Measurements from ENCODE around the gene ZC3H8.

ZC3H8 gene

DNA sequence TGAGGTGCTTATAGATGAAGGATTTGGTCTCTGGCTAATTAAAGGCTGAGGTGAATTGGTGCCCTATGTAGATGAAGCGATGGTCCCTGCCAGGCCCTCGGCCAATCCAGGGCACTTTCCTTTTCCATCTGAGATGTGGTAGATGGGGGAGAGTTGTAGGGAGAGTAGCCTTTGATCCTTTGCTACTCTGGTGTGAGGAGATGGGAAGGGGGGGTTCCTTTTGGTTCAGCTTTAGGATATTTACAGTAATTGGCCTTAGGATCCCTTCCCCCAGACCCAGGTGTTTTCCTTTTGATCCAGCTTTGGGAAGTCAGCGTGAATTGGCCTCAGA lies 5.4 kb upstream of the ZC3H8 start:
- TF ChIP-seq CTCF (IDR thresholded peaks at IDR 0.05; ENCODE audit: control extremely low read depth, extremely low read depth, low read depth, missing control alignments), result no peak
- CTCF ChIA-PET, result interaction anchor here (0.9 to 6.4 kb wide), 17 partner anchors 9 to 373 kb away, joined by 3 to 37 read pairs (median 5); no protein-coding TSS in a partner anchor

DNA sequence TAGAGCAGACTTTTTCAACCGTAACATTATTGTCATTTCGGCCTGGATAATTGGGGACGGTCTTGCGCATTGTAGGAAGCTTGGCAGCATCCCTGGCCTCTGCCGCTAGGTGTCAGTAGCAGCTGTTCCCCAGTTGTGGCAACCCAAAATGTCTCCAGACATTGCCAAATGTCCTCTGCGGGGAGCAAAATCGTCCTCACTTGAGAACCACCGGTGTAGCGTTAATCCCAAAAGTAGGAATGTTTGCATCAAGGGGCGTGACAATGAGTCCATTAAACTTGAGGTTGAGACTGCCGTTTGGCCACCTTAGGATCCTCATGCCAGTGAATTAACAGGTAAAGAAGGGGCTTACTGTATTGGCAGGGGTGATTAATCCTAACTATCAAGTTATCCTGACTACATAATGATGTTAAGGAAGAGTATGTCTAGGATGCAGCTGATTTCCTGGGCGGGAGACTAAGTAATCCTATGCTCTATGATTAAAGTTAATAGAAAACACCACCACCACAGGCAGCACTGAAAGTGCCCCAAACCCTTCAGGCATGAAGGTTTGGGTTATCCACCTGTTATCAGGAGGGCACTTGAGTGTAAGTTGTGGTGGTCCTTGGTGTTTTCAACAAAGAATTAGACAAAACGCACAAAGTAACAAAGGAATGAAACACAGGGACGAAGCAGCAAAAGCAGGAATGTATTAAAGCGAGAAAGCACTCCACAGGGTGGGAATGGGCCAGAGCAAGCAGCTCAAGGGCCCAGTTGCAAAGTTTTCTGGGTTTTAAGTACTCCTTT lies 4.9 kb upstream of the ZC3H8 start:
- POLR2A ChIA-PET, result no interaction called here
- DNase-seq (ENCODE audit: extremely low spot score), result peak; percentile 70
- CTCF ChIA-PET, result interaction anchor here (0.7 to 6.4 kb wide), 25 partner anchors 9 to 324 kb away, joined by 3 to 37 read pairs (median 4); no protein-coding TSS in a partner anchor
- peak; percentile 97 for TF ChIP-seq CTCF (IDR thresholded peaks at IDR 0.05; ENCODE audit: control extremely low read depth, extremely low read depth, low read depth, missing control alignments)

More for the DNA sequence above, 5.4 kb upstream of the ZC3H8 start:
- DNase-seq (ENCODE audit: extremely low spot score), result no peak
- POLR2A ChIA-PET, result no interaction called here

GRCh38 chr2:112257575-112257974 lies 2.7 kb upstream of the ZC3H8 start:
- no peak for TF ChIP-seq CTCF (IDR thresholded peaks at IDR 0.05; ENCODE audit: control extremely low read depth, extremely low read depth, low read depth, missing control alignments)
- no peak for DNase-seq (ENCODE audit: extremely low spot score)
- POLR2A ChIA-PET, result no interaction called here
- CTCF ChIA-PET, result interaction anchor here (2.0 kb wide), 1 partner anchor 16 kb away, joined by 4 read pairs; no protein-coding TSS in a partner anchor

DNA sequence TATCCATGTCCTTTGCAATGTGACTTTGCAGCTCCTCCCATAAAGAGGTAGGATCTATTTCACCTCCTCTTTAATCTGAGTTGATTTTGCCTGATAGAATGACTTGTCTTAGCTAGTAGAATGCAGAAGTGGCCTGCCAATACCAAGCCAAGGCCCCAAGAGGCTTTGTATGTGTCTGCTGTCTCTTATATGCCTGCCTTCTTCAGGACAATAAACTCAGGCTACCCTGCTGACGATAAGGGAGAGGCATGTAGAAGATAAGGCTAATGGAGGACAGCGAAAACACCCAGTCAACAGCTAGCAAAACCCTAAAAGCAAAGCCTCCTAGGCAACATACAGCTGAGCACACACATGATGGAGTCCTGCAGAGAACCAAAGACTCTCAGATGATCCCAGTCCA lies 1.8 kb upstream of the ZC3H8 start:
- no peak for DNase-seq (ENCODE audit: extremely low spot score)
- TF ChIP-seq CTCF (IDR thresholded peaks at IDR 0.05; ENCODE audit: control extremely low read depth, extremely low read depth, low read depth, missing control alignments), result no peak
- POLR2A ChIA-PET, result interaction anchor here (0.5 kb wide), 1 partner anchor 407 kb away, joined by 4 read pairs; no protein-coding TSS in a partner anchor
- CTCF ChIA-PET, result interaction anchor here (0.8 to 2.0 kb wide), 4 partner anchors 9 to 326 kb away, joined by 3 to 5 read pairs (median 4); no protein-coding TSS in a partner anchor

- no peak for TF ChIP-seq CTCF (IDR thresholded peaks at IDR 0.05; ENCODE audit: control extremely low read depth, extremely low read depth, low read depth, missing control alignments)
- ChIA-PET CTCF (interaction anchor here (0.8 to 2.7 kb wide), 5 partner anchors 10 to 327 kb away, joined by 3 to 9 read pairs (median 4); no protein-coding TSS in a partner anchor), POLR2A (interaction anchor here (0.5 to 0.9 kb wide), 2 partner anchors 10 to 408 kb away, joined by 4 read pairs; no protein-coding TSS in a partner anchor)
- no peak for DNase-seq (ENCODE audit: extremely low spot score)
These were observed 1.0 kb upstream of the ZC3H8 start for GRCh38 chr2:112255875-112256274.

- DNase-seq (ENCODE audit: extremely low spot score), result no peak
- ChIA-PET CTCF (interaction anchor here (1.9 to 2.7 kb wide), 2 partner anchors 11 to 12 kb away, joined by 7 to 9 read pairs; no protein-coding TSS in a partner anchor), POLR2A (no interaction called here)
- no peak for TF ChIP-seq CTCF (IDR thresholded peaks at IDR 0.05; ENCODE audit: control extremely low read depth, extremely low read depth, low read depth, missing control alignments)
These were observed 1.5 kb downstream of the ZC3H8 start for GRCh38 chr2:112253261-112253815.

Measured in GM10248 (cell line).